Large intestine (tissue), 3 donors: ENCODE data around the gene KRT85. TPM values are rescaled to one million over a fixed set of nuclear protein-coding genes. Genes with fewer than 3 reads are reported as not detected.

Experiments used
- DNase-seq, 2 donors: peaks; one replicate each; pipeline versions ENCODE4 v3.0.0 to v3.0.0-alpha.2; 2013
- H3K27ac ChIP-seq: one replicate; pipeline ENCODE4 v1.5.1; 2013; ENCODE audit warnings: low read length
- H3K27me3 ChIP-seq: 2 replicates; pipeline ENCODE4 v1.6.1; 2013; ENCODE audit warnings: low read length; ENCODE audit not compliant: control insufficient read depth, insufficient read depth
- H3K36me3 ChIP-seq: 2 replicates; pipeline ENCODE4 v1.6.1; 2013; ENCODE audit warnings: low read length; ENCODE audit not compliant: control insufficient read depth, insufficient read depth
- H3K4me1 ChIP-seq: one replicate; pipeline ENCODE4 v1.6.1; 2013; ENCODE audit warnings: low read length; ENCODE audit not compliant: control insufficient read depth, insufficient read depth
- H3K4me3 ChIP-seq: one replicate; pipeline ENCODE4 v1.5.1; 2013; ENCODE audit warnings: low read length
- H3K9me3 ChIP-seq: one replicate; pipeline ENCODE4 v1.6.1; 2013; ENCODE audit warnings: mild to moderate bottlenecking, low read depth, low read length, moderate library complexity; ENCODE audit not compliant: control insufficient read depth
- WGBS: methylation state at CpG from one replicate; pipeline ENCODE4 v1.1.5; 2013; ENCODE audit warnings: low lambda C conversion rate; ENCODE audit not compliant: insufficient coverage; 5-methylcytosine and 5-hydroxymethylcytosine counted together
- polyA plus RNA-seq: library from polyadenylated mRNA; unstranded; fragments of 120-200 nt; gene quantifications from one replicate; pipeline ENCODE4 v1.2.1, GENCODE V29; 2013

Gene KRT85
- polyA plus RNA-seq, 1 donor = 0.03 TPM

DNA sequence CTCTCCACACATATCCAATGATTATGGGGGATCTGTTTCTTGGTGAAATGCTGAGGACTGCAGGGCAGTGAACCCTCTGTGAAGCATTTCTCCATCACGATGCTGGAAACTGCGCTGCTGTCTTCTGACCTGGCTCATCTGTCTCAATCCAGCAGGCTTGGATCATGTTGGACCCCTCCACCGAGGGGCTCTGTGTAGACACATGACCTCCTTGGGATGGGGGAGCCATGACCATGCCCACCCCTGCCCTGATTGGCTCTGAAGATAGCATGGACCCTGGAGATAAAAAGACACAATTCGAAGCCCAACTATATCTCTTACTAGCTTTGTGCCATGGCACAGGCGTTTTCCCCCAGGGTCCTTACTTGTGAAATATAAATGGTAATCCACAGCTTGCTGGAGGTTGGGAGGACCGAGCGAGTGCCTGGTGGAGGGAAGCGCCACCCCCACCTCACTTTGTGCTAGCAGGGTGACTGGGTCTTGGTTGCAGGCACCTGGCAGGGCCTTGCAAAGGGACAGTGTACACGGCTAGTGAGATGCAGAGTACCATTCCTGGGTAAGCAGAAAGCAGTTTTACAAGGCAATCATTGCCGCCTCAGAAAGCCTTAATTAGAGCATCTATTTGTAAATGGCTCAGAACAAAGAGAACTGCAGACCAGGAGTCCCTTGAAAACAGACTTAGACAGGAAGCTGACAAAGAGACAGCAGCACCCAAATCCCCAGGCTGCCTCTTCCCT, 43.7 kb downstream of the KRT85 start:
- WGBS = no CpG with 5 or more reads among the region's 10 CpGs
- DNase-seq = no peak
- peaks cover 55% of the 10 kb centered on the region for H3K27me3 ChIP-seq
- H3K9me3 ChIP-seq = no peaks in the 10 kb centered on the region
- no peaks in the 10 kb centered on the region for H3K4me1 ChIP-seq
- H3K27ac ChIP-seq = no peak overlapping the region
- no peak overlapping the region for H3K4me3 ChIP-seq
- no peaks in the 10 kb centered on the region for H3K36me3 ChIP-seq

DNA sequence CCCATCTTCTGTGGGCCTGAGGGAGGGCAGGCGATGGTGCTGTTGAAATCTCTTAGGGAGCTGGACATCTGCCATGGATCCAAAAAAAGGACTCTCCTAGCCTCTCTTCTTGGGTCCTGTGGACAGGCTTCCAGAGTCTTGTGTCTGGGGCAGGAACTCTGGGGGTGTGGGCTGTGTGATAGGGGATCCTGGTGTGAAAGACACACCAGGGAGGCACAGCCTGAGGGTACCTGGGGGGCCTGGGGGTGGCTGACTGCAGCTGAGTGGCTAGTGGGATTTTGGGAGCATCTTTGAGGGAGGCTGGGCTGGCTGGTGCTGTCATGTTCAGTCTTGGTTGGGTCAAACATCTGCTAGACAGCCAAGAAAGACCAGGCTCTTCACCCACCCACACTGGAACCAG, 44.3 kb downstream of the KRT85 start:
- Histone ChIP-seq H3K9me3 (no peaks in the 10 kb centered on the region), H3K4me3 (no peak overlapping the region), H3K4me1 (no peaks in the 10 kb centered on the region), H3K36me3 (no peaks in the 10 kb centered on the region), H3K27ac (no peak overlapping the region), H3K27me3 (peaks cover 55% of the 10 kb centered on the region)
- no peak for DNase-seq
- no CpG with 5 or more reads among the region's 1 CpG for WGBS

DNA sequence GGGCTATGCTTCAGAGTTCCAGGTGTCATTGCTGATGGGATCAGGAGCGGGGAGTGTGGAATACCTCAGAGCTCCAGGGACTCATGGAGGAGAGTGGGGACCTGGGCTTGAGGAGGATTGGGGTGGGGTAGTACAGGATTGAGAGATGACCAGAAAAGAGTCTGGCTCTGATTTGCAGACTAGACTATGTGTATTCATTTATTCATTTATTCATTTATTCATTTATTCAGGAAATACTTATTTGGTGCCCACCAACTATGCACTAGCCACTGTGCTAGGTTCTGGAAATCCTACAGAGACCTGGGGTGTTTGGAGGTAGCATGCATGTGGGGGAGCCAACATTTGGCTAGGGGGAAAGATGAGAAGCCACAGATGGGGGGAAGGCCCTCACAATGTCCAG, 45.2 kb downstream of the KRT85 start:
- no CpG with 5 or more reads among the region's 1 CpG for WGBS
- Histone ChIP-seq H3K9me3 (no peaks in the 10 kb centered on the region), H3K4me1 (no peaks in the 10 kb centered on the region), H3K27me3 (peaks cover 55% of the 10 kb centered on the region), H3K4me3 (no peak overlapping the region), H3K27ac (no peak overlapping the region), H3K36me3 (no peaks in the 10 kb centered on the region)
- DNase-seq = no peak

DNA sequence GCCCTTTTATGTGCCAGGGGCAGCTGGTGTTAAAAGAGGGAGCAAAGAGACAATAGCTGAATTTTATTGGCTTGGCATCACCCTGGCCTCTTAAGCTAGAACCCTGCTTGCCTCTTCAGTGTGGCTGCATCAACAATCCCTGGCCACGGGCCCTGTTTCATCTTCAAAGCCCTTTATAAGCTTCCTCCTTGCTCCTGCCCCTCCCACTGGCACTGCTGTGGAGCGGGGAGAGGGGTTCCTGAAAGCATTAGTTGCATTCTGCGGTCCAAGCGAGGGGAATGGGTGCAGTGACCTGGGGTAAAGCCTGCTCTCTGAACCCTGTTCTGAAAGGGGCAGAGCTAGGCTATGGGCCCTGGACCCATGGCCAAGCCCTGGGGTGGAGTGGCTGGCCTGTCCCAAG, 45.9 kb downstream of the KRT85 start:
- no peak overlapping the region for H3K4me3 ChIP-seq
- no CpG with 5 or more reads among the region's 4 CpGs for WGBS
- H3K27me3 ChIP-seq = peaks cover 55% of the 10 kb centered on the region
- H3K9me3 ChIP-seq = no peaks in the 10 kb centered on the region
- no peak for DNase-seq
- no peak overlapping the region for H3K27ac ChIP-seq
- no peaks in the 10 kb centered on the region for H3K36me3 ChIP-seq
- H3K4me1 ChIP-seq = no peaks in the 10 kb centered on the region

DNA sequence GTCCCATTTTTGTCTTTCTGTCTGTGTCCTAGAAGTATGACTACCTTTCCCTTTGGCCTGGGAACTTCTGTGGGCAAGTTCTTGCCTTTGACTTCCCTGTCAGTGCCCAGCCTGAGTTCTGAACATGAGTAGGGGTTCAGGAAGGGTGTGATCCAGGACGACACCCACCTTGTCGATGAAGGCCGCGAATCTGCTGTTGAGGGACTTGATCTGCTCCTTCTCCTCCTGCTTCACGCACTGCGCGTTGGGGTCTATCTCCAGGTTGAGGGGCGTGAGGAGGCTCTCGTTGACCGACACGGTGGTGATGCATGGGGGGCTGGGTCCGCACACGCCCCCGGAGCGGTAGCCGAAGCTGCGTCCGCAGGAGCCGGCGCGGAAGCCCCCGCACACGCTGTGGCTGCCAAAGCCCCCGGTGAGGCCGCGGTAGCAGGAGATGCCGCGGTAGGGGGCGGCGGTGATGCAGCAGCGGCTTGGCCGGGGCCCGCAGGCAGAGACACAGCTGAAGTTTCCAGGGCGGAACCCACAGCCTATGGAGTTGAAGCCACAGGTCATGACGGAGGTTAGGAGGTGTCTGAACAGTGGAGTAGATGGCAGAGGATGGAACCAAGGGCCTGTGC, 46.4 kb downstream of the KRT85 start, which contains the start of gene KRT83:
Gene KRT83, minus strand, starts transcription at position 615 of the 617 bp plus-strand sequence. Its CDS starts 63 bp downstream, at position 552.
- H3K4me1 ChIP-seq = no peaks in the 10 kb centered on the region
- WGBS = no CpG with 5 or more reads among the region's 35 CpGs
- no peak for DNase-seq
- no peaks in the 10 kb centered on the region for H3K36me3 ChIP-seq
- H3K9me3 ChIP-seq = no peaks in the 10 kb centered on the region
- peaks cover 55% of the 10 kb centered on the region for H3K27me3 ChIP-seq
- H3K27ac ChIP-seq = no peak within 1 kb of the TSS
- H3K4me3 ChIP-seq = no peak within 1 kb of the TSS

DNA sequence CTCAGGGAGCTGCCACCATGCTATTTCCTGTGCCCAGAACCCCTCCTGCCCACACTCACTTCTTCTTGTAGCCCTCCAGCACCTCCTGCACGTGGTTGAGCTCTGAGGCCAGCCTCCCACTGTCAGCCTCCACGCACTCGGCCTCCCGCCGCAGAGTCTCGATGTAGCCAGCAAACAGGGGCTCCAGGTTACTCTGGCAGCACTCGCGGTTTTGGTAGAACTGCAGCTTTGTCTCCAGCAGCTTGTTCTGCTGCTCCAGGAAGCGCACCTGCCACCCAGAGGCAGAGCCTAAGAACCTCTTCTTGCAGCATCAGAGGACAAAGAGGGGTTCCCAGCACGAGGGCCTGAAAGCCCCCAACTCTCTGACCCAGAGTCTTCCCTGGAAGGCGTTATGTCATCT, 48.2 kb downstream of the KRT85 start:
- no peak for DNase-seq
- H3K4me1 ChIP-seq = no peaks in the 10 kb centered on the region
- H3K27ac ChIP-seq = no peak overlapping the region
- no CpG with 5 or more reads among the region's 11 CpGs for WGBS
- peaks cover 51% of the 10 kb centered on the region for H3K27me3 ChIP-seq
- H3K36me3 ChIP-seq = no peaks in the 10 kb centered on the region
- no peaks in the 10 kb centered on the region for H3K9me3 ChIP-seq
- H3K4me3 ChIP-seq = no peak overlapping the region

DNA sequence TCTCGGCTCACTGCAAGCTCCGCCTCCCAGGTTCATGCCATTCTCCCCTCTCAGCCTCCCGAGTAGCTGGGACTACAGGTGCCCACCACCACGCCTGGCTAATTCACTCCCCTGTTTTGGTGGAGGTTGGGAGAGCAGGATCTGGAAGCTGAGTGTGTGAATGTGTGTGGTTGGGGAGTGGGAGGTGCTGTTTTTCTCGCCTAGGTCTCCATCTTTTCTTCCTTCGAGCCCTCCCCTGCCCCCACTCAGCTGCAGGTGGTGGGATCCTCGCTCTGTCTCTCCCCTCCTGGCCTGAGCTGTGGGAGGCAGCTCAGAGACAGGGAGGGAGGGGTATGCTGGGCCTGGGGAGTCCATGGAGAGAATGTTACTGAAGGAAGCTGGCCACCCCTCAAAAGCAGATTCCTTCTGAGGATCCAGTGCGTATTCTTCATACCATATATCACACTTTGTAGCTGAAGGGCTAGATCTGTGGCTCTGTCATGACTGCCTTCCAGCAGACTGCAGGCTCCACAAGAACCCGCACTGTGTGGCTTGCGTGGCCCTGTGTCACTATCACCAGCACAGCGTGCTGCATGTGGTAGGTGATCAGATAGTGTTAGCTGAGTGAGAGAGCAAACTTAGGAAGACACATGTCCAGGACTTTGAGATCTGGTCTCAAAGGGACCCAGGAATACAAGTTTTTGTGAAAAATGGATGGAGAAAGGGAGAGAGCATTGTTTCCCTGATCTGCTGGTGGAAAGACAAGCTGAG, 48.9 kb downstream of the KRT85 start:
- no peaks in the 10 kb centered on the region for H3K4me1 ChIP-seq
- peaks cover 45% of the 10 kb centered on the region for H3K27me3 ChIP-seq
- H3K36me3 ChIP-seq = no peaks in the 10 kb centered on the region
- H3K27ac ChIP-seq = no peak overlapping the region
- H3K4me3 ChIP-seq = no peak overlapping the region
- H3K9me3 ChIP-seq = no peaks in the 10 kb centered on the region
- no CpG with 5 or more reads among the region's 11 CpGs for WGBS
- no peak for DNase-seq

DNA sequence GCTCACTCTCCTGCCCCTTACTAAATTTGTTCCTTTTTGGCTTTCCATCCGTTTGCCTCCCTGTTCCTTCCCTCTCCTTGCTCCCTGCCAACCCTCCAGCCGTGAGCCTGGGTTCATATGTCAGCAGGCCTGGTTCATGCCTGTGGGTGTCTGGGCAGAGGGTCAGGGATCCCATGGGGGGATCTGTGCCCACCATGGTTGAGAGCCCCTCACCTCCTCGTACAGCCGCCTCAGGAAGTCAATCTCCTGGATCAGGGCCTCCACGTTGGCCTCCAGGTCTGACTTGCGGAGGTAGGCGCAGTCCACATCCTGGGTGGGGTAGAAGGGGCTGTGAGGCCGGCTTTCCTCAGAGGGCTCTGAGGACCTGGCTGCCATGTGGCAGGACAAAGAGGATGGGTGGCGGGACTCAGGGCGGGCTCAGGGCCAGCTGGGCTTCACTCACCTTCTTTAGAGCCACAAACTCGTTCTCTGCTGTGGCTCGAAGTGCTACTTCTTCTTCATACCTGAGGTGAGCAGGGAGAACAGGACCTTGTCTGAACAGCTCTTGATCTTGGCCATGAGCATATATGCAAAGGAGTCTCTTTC, 49.7 kb downstream of the KRT85 start:
- Histone ChIP-seq H3K27ac (no peak overlapping the region), H3K36me3 (no peaks in the 10 kb centered on the region), H3K27me3 (peaks cover 42% of the 10 kb centered on the region), H3K4me1 (no peaks in the 10 kb centered on the region), H3K9me3 (no peaks in the 10 kb centered on the region), H3K4me3 (no peak overlapping the region)
- WGBS = no CpG with 5 or more reads among the region's 12 CpGs
- DNase-seq = no peak

DNA sequence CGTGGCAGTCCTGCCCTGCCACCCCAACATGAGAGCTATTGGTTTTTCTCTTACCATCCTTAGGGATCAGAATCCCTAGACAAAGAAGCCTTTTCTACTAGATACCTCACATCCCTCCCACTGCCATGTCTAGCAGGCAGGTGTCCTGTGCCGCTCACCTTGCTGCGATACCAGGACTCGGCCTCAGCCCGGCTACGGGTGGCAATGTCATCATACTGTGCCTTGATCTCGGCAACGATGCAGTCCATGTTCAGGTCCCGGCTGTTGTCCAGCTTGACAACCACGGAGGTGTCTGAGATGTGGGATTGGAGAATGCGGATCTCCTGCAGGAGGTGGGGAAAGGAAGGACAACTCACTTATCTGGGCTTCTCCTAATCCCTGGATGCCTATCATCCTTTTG, 50.6 kb downstream of the KRT85 start:
- Histone ChIP-seq H3K36me3 (no peaks in the 10 kb centered on the region), H3K27ac (no peak overlapping the region), H3K4me3 (no peak overlapping the region), H3K9me3 (no peaks in the 10 kb centered on the region), H3K27me3 (peaks cover 33% of the 10 kb centered on the region), H3K4me1 (no peaks in the 10 kb centered on the region)
- WGBS = no CpG with 5 or more reads among the region's 11 CpGs
- no peak for DNase-seq

DNA sequence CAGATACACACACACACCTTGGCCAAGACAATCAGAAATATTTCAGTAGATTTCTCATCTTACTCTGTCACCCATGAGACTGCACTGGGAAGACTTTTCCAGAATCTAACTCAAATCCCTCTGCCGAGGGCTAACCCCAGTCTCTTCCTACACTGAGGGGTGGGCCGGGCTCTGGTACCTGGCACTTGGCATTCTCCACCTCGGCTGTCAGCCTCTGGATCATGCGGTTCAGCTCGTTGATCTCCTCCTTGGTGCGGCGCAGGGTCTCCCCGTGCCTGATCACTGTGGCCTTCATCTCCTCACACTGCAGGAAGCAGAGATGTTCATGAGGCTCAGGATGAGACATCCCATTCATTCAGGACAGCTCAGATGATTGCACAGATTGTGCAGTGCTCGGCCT, 51.0 kb downstream of the KRT85 start:
- Histone ChIP-seq H3K27ac (no peak overlapping the region), H3K4me3 (no peak overlapping the region), H3K27me3 (peaks cover 31% of the 10 kb centered on the region), H3K4me1 (no peaks in the 10 kb centered on the region), H3K9me3 (no peaks in the 10 kb centered on the region), H3K36me3 (no peaks in the 10 kb centered on the region)
- DNase-seq = no peak
- no CpG with 5 or more reads among the region's 9 CpGs for WGBS
